PFSK-1 (cell line): ENCODE results near the gene KCNK3.

ENCODE experiments used
- FOXP2 ChIP-seq: optimal IDR thresholded peaks from 2 replicates; pipeline ENCODE3; 2011; ENCODE audit warnings: borderline replicate concordance, control low read depth, inconsistent platforms; ENCODE audit not compliant: insufficient read depth; ENCODE audit errors: extremely low read length, extremely low read depth
- POLR2AphosphoS5 ChIP-seq: IDR thresholded peaks from 2 replicates; pipeline ENCODE4 v1.6.1; 2012; ENCODE audit warnings: low read depth, mild to moderate bottlenecking, control low read depth, low read length, moderate library complexity
- REST ChIP-seq, 2 experiments: IDR thresholded peaks; 2 replicates each; pipeline versions ENCODE4 v1.6.1 to v1.8.0; 2011 to 2012; ENCODE audit warnings: low read depth in 2 of 2, low read length in 2 of 2, control low read depth in 1 of 2, inconsistent platforms in 1 of 2, mild to moderate bottlenecking in 1 of 2, moderate library complexity in 1 of 2; ENCODE audit not compliant: insufficient read depth in 1 of 2
- SIN3A ChIP-seq: IDR thresholded peaks from 2 replicates; pipeline ENCODE4 v1.6.1; 2012; ENCODE audit warnings: mild to moderate bottlenecking, low read length, moderate library complexity, borderline replicate concordance; ENCODE audit not compliant: insufficient read depth
- TAF1 ChIP-seq: IDR thresholded peaks from 2 replicates; pipeline ENCODE4 v1.6.1; 2012; ENCODE audit warnings: low read length, control low read depth, borderline replicate concordance; ENCODE audit not compliant: insufficient read depth

Gene KCNK3

GRCh38 chr2:26764078-26764887, 71.8 kb downstream of the KCNK3 start, which contains the start of gene SLC35F6:
TSS of gene SLC35F6 (plus strand) at chr2:26764284. CDS start at chr2:26764350, 66 bp downstream.
- TF ChIP-seq SIN3A: 0 out of 2 replicates have a peak, but pooled peaks have one; percentile 2
- peak; percentile 84 for TF ChIP-seq POLR2AphosphoS5
- no peak for TF ChIP-seq FOXP2

GRCh38 chr2:26764906-26765305, 72.4 kb downstream of the KCNK3 start:
- TF ChIP-seq POLR2AphosphoS5 (no peak), TAF1 (no peak), FOXP2 (no peak)

- TF ChIP-seq SIN3A: no peak
- TF ChIP-seq POLR2AphosphoS5: no peak
- no peak for TF ChIP-seq FOXP2
- TF ChIP-seq REST (IDR thresholded peaks at IDR 0.05; ENCODE audit: insufficient read depth in 1 of 2, low read depth in 2 of 2, low read length in 2 of 2): no peak
- no peak for TF ChIP-seq TAF1
Measured at GRCh38 chr2:26765475-26766200, 73.1 kb downstream of the KCNK3 start.

GRCh38 chr2:26767129-26767528, 74.6 kb downstream of the KCNK3 start:
- no peak for TF ChIP-seq FOXP2
- TF ChIP-seq POLR2AphosphoS5: no peak
- no peak for TF ChIP-seq REST (IDR thresholded peaks at IDR 0.05; ENCODE audit: insufficient read depth in 1 of 2, low read depth in 2 of 2, low read length in 2 of 2)
- no peak for TF ChIP-seq TAF1
- no peak for TF ChIP-seq SIN3A

GRCh38 chr2:26767894-26768487, 75.5 kb downstream of the KCNK3 start:
- TF ChIP-seq SIN3A: no peak
- no peak for TF ChIP-seq TAF1
- no peak for TF ChIP-seq FOXP2

- TF ChIP-seq FOXP2: no peak
- no peak for TF ChIP-seq POLR2AphosphoS5
- TF ChIP-seq TAF1: no peak
- TF ChIP-seq REST (IDR thresholded peaks at IDR 0.05; ENCODE audit: insufficient read depth in 1 of 2, low read depth in 2 of 2, low read length in 2 of 2): no peak
- TF ChIP-seq SIN3A: no peak
Measured at GRCh38 chr2:26768759-26769088, 76.2 kb downstream of the KCNK3 start.
